Spleen (tissue), 11 donors: ENCODE data around the gene TEDC1. TPM values are rescaled to one million over a fixed set of nuclear protein-coding genes. Genes with fewer than 3 reads are reported as not detected.

Source experiments
- DNase-seq: peaks from one replicate; pipeline ENCODE4 v3.0.0-alpha.2; 2020
- H3K27ac ChIP-seq, 8 donors: fragments of 200-600 bp; sonication (generic) in 7 of 8; 1 replicate in 4 of 8; 2 replicates in 4 of 8; pipeline versions ENCODE4 v1.5.0 to v1.8.0; 2016 to 2021; ENCODE audit warnings: inconsistent platforms in 4 of 8, mild to moderate bottlenecking in 4 of 8, moderate library complexity in 1 of 8
- H3K27me3 ChIP-seq, 7 donors: fragments of 200-600 bp; sonication (generic) in 6 of 7; replicated peaks in 1 of 7; 1 replicate in 4 of 7; 2 replicates in 3 of 7; pipeline versions ENCODE4 v1.5.0 to v1.8.0; 2016 to 2021; ENCODE audit warnings: inconsistent platforms in 3 of 7, mild to moderate bottlenecking in 1 of 7
- H3K36me3 ChIP-seq, 6 donors: fragments of 200-600 bp; sonication (generic) in 5 of 6; 1 replicate in 4 of 6; 2 replicates in 2 of 6; pipeline versions ENCODE4 v1.5.0 to v1.8.0; 2016 to 2021; ENCODE audit warnings: inconsistent platforms in 2 of 6
- H3K4me1 ChIP-seq, 6 donors: fragments of 200-600 bp; sonication (generic) in 5 of 6; 1 replicate in 3 of 6; 2 replicates in 3 of 6; pipeline versions ENCODE4 v1.5.0 to v1.8.0; 2016 to 2021; ENCODE audit warnings: inconsistent platforms in 3 of 6
- H3K4me3 ChIP-seq, 8 donors: fragments of 200-600 bp; sonication (generic) in 7 of 8; 1 replicate in 4 of 8; 2 replicates in 4 of 8; pipeline versions ENCODE4 v1.5.0 to v1.8.0; 2016 to 2021; ENCODE audit warnings: inconsistent platforms in 4 of 8, mild to moderate bottlenecking in 4 of 8, moderate library complexity in 2 of 8
- H3K9me3 ChIP-seq, 8 donors: fragments of 200-600 bp; sonication (generic) in 7 of 8; 1 replicate in 4 of 8; 2 replicates in 4 of 8; pipeline versions ENCODE4 v1.5.0 to v1.8.0; 2016 to 2021; ENCODE audit warnings: inconsistent platforms in 4 of 8
- CTCF ChIP-seq, 11 experiments: fragments of 200-600 bp in 7 of 11; fragments of 450-650 bp in 4 of 11; sonication (generic) in 4 of 11; IDR thresholded peaks in 8 of 11; conservative IDR thresholded peaks in 3 of 11; 1 replicate in 7 of 11; 2 replicates in 4 of 11; pipeline versions ENCODE4 v1.4.0 to v1.8.0; 2016 to 2021; ENCODE audit warnings: antibody characterized with exemption in 11 of 11, inconsistent platforms in 4 of 11, mild to moderate bottlenecking in 1 of 11
- POLR2A ChIP-seq, 3 donors: fragments of 450-650 bp; IDR thresholded peaks; one replicate each; pipeline ENCODE4 v1.5.1; 2017; ENCODE audit warnings: antibody characterized with exemption in 3 of 3, mild to moderate bottlenecking in 1 of 3
- POLR2AphosphoS5 ChIP-seq, 3 donors: sonication (generic); formaldehyde crosslinking; IDR thresholded peaks; one replicate each; pipeline ENCODE4 v1.5.1; 2017; ENCODE audit warnings: antibody characterized with exemption in 3 of 3
- whole genome bisulfite sequencing, 5 donors: extraction: QIAGEN DNeasy Blood & Tissue Kit in 3 of 5; methylation state at CpG; one replicate each; pipeline versions ENCODE4 v1.1.5 to v1.1.7; 2013 to 2018; 5-methylcytosine and 5-hydroxymethylcytosine counted together
- intact Hi-C: fragments of 100-400 bp; cut with DNase I; formaldehyde crosslinking; loops from one replicate; pipeline ENCODE4 v1.15.0; 2023; ENCODE audit warnings: low total_unique reads
- polyA plus RNA-seq, 3 donors: library from polyadenylated mRNA; stranded (reverse); fragments of 200-250 nt; gene quantifications; one replicate each; pipeline ENCODE4 v1.2.1, GENCODE V29; 2013
- total RNA-seq, 7 donors: library from RNA; depleted of rRNA in 3 of 7; stranded (reverse); fragments of >200 nt in 3 of 7; fragmentation: NEBNext Ultra II Directional in 4 of 7; extraction: Animal tissue kit (Norgen Biotek cat#: 25700) in 4 of 7; gene quantifications; one replicate each; pipeline versions ENCODE4 v1.1.0 to v1.2.1, GENCODE V29; 2016 to 2021
- donor health status: healthy with polysubstance abuse.
- donor health status: DM: no; HTN: no; CAD: no; lungs with moderate emphysema.
- donor health status: DM: no; HTN: no; CAD: no.
- donor health status: Bipolar disorder and iron deficiency.
- donor health status: healthy.
- donor health status: DM: no; HTN: no; CAD: no.
- donor health status: DM: yes; HTN: yes; CAD: no.

The TEDC1 gene
- total and polyA plus RNA-seq, 10 donors, result 5.3 to 31.5 (median 12.3) TPM

- no peak overlapping the region for H3K27ac ChIP-seq
- TF ChIP-seq CTCF (IDR thresholded peaks at IDR 0.05 in 8 of 11, conservative IDR thresholded peaks at IDR 0.05 in 3 of 11) (no peak), POLR2A (IDR thresholded peaks at IDR 0.05) (no peak), POLR2AphosphoS5 (IDR thresholded peaks at IDR 0.05) (no peak)
- peaks cover 0 to 87% (median 70%) of the 10 kb centered on the region in 6 donors for H3K36me3 ChIP-seq
- no peaks in the 10 kb centered on the region for H3K9me3 ChIP-seq
- DNase-seq, result no peak
- H3K4me1 ChIP-seq, result no peaks in the 10 kb centered on the region
- H3K27me3 ChIP-seq, result no peaks in the 10 kb centered on the region
- no peak overlapping the region for H3K4me3 ChIP-seq
- intact Hi-C loops, result no loop called here
- 89 to 96% (median 92%) methylated on average over 21 to 22 of the region's 22 CpGs for WGBS, 5 donors
These were observed 35.9 kb upstream of the TEDC1 start for GRCh38 chr14:105455086-105455640.

GRCh38 chr14:105455766-105456660, 35.0 kb upstream of the TEDC1 start:
- DNase-seq, result no peak
- Histone ChIP-seq H3K9me3 (no peaks in the 10 kb centered on the region), H3K4me1 (no peaks in the 10 kb centered on the region), H3K36me3 (peaks cover 0 to 87% (median 70%) of the 10 kb centered on the region in 6 donors), H3K4me3 (no peak overlapping the region), H3K27me3 (no peaks in the 10 kb centered on the region), H3K27ac (no peak overlapping the region)
- TF ChIP-seq POLR2AphosphoS5 (IDR thresholded peaks at IDR 0.05) (peak in 1 of 3 donors; percentile 10), CTCF (IDR thresholded peaks at IDR 0.05 in 8 of 11, conservative IDR thresholded peaks at IDR 0.05 in 3 of 11) (no peak), POLR2A (IDR thresholded peaks at IDR 0.05) (no peak)
- WGBS, 5 donors, result 80 to 94% (median 91%) methylated on average over 6 to 22 of the region's 22 CpGs
- intact Hi-C loops, result no loop called here

GRCh38 chr14:105456736-105457617, 34.1 kb upstream of the TEDC1 start:
- no peak for DNase-seq
- 79 to 93% (median 85%) methylated on average over 19 to 22 of the region's 22 CpGs for WGBS, 5 donors
- no peak overlapping the region for H3K4me3 ChIP-seq
- no peaks in the 10 kb centered on the region for H3K27me3 ChIP-seq
- TF ChIP-seq POLR2AphosphoS5 (IDR thresholded peaks at IDR 0.05) (peak in 1 of 3 donors; percentile 5), POLR2A (IDR thresholded peaks at IDR 0.05) (no peak), CTCF (IDR thresholded peaks at IDR 0.05 in 8 of 11, conservative IDR thresholded peaks at IDR 0.05 in 3 of 11) (no peak)
- intact Hi-C loops, result no loop called here
- no peak overlapping the region for H3K27ac ChIP-seq
- no peaks in the 10 kb centered on the region for H3K4me1 ChIP-seq
- H3K36me3 ChIP-seq, result peaks cover 0 to 89% (median 74%) of the 10 kb centered on the region in 6 donors
- no peaks in the 10 kb centered on the region for H3K9me3 ChIP-seq
